Liver (tissue), 3 donors: ENCODE measurements around the gene TFF1.

ENCODE experiments used
- CTCF ChIP-seq: fragments of 150-350 bp; IDR thresholded peaks from 2 replicates; pipeline ENCODE4 v1.5.1; 2017; ENCODE audit warnings: improper control_type of control experiment, low read depth, low read length; ENCODE audit not compliant: missing input control
- EGR1 ChIP-seq, 2 donors: IDR thresholded peaks; 2 replicates each; pipeline ENCODE4 v1.6.1; 2016 to 2018; ENCODE audit warnings: antibody characterized with exemption in 2 of 2, low read depth in 2 of 2
- FOXA1 ChIP-seq: IDR thresholded peaks from 2 replicates; pipeline ENCODE4 v1.6.1; 2016; ENCODE audit warnings: antibody characterized with exemption
- GABPA ChIP-seq, 2 donors: IDR thresholded peaks in 1 of 2; conservative IDR thresholded peaks in 1 of 2; 2 replicates each; pipeline ENCODE4 v1.6.1; 2016; ENCODE audit warnings: antibody characterized with exemption in 2 of 2, mild to moderate bottlenecking in 1 of 2, moderate library complexity in 1 of 2
- JUND ChIP-seq, 2 donors: IDR thresholded peaks; 2 replicates each; pipeline ENCODE4 v1.6.1; 2016; ENCODE audit warnings: antibody characterized with exemption in 2 of 2
- MAX ChIP-seq: IDR thresholded peaks from 2 replicates; pipeline ENCODE4 v1.6.1; 2016; ENCODE audit warnings: antibody characterized with exemption
- NR2F2 ChIP-seq: IDR thresholded peaks from 2 replicates; pipeline ENCODE4 v1.6.1; 2016; ENCODE audit warnings: antibody characterized with exemption
- RAD21 ChIP-seq, 2 donors: IDR thresholded peaks; 2 replicates each; pipeline ENCODE4 v1.6.1; 2016; ENCODE audit warnings: antibody characterized with exemption in 2 of 2, mild to moderate bottlenecking in 2 of 2
- REST ChIP-seq: IDR thresholded peaks from 2 replicates; pipeline ENCODE4 v1.6.1; 2016; ENCODE audit warnings: antibody characterized with exemption, mild to moderate bottlenecking
- SP1 ChIP-seq: IDR thresholded peaks from 2 replicates; pipeline ENCODE4 v1.6.1; 2018; ENCODE audit warnings: antibody characterized with exemption, mild to moderate bottlenecking
- TAF1 ChIP-seq: conservative IDR thresholded peaks from 2 replicates; pipeline ENCODE4 v1.6.1; 2016; ENCODE audit warnings: antibody characterized with exemption, mild to moderate bottlenecking
- YY1 ChIP-seq: IDR thresholded peaks from 2 replicates; pipeline ENCODE4 v1.6.1; 2016; ENCODE audit warnings: antibody characterized with exemption, mild to moderate bottlenecking
- ZBTB33 ChIP-seq: IDR thresholded peaks from 2 replicates; pipeline ENCODE4 v1.6.1; 2016; ENCODE audit warnings: antibody characterized with exemption
- donor health status: healthy.
- donor health status: healthy.

- TF ChIP-seq CTCF (no peak), MAX (no peak), RAD21 (IDR thresholded peaks at IDR 0.05) (no peak), TAF1 (no peak), SP1 (no peak), YY1 (no peak), NR2F2 (no peak), GABPA (IDR thresholded peaks at IDR 0.05 in 1 of 2, conservative IDR thresholded peaks at IDR 0.05 in 1 of 2) (no peak), REST (no peak), JUND (IDR thresholded peaks at IDR 0.05) (no peak), EGR1 (IDR thresholded peaks at IDR 0.05; ENCODE audit: low read depth in 2 of 2) (no peak), ZBTB33 (no peak), FOXA1 (no peak)
Measured at GRCh38 chr21:42414928-42415769, 48.8 kb upstream of the TFF1 start.
